ENCODE results near the gene TRIM9. TPM values are rescaled to one million over a fixed set of nuclear protein-coding genes. Genes with fewer than 3 reads are reported as not detected.

Gene TRIM9
- total and polyA plus RNA-seq, 2 experiments from 2014 or later: 4.4 to 6.2 TPM

DNA sequence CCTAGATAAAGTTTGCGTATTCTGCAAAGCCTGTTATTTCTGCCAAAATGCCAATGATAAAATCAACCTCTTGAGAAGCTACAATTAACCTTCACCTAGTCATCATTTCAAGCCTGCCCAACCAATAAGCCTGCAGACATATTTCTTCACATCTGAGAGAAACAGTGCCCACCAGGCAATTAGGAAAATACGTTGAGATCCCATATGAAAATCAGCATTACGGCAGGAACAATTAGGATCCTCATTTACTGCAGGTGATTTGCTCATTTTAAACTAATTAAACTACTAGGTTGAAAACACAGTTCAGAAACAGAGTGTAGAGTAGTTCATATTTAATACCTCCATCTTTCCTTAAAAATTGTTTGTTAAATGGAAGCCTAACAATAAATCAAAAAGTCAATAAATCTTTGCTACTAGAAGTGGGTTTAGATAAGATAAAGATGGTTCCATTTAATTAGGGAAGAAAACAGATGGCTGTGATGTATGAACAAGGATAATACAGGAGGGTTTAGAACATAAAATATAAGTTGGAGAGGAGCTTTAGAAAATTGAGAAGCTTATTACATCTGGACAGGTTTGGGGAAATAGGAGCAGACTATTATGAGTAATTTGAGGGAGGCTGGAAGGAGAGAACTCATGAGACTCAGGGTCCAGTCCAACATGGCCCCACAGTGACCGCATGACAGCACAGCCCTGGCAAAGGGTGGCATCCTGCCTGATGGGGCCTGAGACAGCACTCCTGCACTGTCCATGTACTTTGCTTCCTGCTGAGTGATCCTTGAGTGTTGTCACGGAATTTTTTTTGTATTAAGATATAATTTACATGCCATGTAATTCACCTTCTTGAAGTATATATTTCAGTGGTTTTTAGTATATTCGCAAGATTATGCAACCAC is 123.8 kb downstream of the TRIM9 start:
- Mint-ChIP-seq H3K9me3 (no peaks in the 10 kb centered on the region; the same call in 1 of the 3 replicates), H3K4me3 (no peak overlapping the region), H3K27me3 (ENCODE audit: insufficient read depth, low read depth, poor library complexity) (no peaks in the 10 kb centered on the region), H3K4me1 (peaks cover 3% of the 10 kb centered on the region; the same call in 1 of the 3 replicates), H3K27ac (no peak overlapping the region), H3K36me3 (ENCODE audit: low read depth) (no peaks in the 10 kb centered on the region)
- TF ChIP-seq STAT1 (IDR thresholded peaks at IDR 0.05; ENCODE audit: unreplicated experiment): no peak
- no peak for TF ChIP-seq EZH2phosphoT487 (IDR thresholded peaks at IDR 0.05; ENCODE audit: unreplicated experiment)
- TF ChIP-seq, protein P1, sequence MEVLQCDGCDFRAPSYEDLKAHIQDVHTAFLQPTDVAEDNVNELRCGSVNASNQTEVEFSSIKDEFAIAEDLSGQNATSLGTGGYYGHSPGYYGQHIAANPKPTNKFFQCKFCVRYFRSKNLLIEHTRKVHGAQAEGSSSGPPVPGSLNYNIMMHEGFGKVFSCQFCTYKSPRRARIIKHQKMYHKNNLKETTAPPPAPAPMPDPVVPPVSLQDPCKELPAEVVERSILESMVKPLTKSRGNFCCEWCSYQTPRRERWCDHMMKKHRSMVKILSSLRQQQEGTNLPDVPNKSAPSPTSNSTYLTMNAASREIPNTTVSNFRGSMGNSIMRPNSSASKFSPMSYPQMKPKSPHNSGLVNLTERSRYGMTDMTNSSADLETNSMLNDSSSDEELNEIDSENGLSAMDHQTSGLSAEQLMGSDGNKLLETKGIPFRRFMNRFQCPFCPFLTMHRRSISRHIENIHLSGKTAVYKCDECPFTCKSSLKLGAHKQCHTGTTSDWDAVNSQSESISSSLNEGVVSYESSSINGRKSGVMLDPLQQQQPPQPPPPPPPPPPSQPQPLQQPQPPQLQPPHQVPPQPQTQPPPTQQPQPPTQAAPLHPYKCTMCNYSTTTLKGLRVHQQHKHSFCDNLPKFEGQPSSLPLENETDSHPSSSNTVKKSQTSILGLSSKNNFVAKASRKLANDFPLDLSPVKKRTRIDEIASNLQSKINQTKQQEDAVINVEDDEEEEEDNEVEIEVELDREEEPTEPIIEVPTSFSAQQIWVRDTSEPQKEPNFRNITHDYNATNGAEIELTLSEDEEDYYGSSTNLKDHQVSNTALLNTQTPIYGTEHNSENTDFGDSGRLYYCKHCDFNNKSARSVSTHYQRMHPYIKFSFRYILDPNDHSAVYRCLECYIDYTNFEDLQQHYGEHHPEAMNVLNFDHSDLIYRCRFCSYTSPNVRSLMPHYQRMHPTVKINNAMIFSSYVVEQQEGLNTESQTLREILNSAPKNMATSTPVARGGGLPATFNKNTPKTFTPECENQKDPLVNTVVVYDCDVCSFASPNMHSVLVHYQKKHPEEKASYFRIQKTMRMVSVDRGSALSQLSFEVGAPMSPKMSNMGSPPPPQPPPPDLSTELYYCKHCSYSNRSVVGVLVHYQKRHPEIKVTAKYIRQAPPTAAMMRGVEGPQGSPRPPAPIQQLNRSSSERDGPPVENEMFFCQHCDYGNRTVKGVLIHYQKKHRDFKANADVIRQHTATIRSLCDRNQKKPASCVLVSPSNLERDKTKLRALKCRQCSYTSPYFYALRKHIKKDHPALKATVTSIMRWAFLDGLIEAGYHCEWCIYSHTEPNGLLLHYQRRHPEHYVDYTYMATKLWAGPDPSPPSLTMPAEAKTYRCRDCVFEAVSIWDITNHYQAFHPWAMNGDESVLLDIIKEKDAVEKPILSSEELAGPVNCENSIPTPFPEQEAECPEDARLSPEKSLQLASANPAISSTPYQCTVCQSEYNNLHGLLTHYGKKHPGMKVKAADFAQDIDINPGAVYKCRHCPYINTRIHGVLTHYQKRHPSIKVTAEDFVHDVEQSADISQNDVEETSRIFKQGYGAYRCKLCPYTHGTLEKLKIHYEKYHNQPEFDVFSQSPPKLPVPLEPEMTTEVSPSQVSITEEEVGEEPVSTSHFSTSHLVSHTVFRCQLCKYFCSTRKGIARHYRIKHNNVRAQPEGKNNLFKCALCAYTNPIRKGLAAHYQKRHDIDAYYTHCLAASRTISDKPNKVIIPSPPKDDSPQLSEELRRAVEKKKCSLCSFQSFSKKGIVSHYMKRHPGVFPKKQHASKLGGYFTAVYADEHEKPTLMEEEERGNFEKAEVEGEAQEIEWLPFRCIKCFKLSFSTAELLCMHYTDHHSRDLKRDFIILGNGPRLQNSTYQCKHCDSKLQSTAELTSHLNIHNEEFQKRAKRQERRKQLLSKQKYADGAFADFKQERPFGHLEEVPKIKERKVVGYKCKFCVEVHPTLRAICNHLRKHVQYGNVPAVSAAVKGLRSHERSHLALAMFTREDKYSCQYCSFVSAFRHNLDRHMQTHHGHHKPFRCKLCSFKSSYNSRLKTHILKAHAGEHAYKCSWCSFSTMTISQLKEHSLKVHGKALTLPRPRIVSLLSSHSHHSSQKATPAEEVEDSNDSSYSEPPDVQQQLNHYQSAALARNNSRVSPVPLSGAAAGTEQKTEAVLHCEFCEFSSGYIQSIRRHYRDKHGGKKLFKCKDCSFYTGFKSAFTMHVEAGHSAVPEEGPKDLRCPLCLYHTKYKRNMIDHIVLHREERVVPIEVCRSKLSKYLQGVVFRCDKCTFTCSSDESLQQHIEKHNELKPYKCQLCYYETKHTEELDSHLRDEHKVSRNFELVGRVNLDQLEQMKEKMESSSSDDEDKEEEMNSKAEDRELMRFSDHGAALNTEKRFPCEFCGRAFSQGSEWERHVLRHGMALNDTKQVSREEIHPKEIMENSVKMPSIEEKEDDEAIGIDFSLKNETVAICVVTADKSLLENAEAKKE (CRISPR knock-in tag; IDR thresholded peaks at IDR 0.05): no peak
- TF ChIP-seq, protein P2, sequence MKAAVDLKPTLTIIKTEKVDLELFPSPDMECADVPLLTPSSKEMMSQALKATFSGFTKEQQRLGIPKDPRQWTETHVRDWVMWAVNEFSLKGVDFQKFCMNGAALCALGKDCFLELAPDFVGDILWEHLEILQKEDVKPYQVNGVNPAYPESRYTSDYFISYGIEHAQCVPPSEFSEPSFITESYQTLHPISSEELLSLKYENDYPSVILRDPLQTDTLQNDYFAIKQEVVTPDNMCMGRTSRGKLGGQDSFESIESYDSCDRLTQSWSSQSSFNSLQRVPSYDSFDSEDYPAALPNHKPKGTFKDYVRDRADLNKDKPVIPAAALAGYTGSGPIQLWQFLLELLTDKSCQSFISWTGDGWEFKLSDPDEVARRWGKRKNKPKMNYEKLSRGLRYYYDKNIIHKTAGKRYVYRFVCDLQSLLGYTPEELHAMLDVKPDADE (IDR thresholded peaks at IDR 0.05): no peak
- no peak for TF ChIP-seq REST (IDR thresholded peaks at IDR 0.05; ENCODE audit: unreplicated experiment)
- TF ChIP-seq, protein P3, sequence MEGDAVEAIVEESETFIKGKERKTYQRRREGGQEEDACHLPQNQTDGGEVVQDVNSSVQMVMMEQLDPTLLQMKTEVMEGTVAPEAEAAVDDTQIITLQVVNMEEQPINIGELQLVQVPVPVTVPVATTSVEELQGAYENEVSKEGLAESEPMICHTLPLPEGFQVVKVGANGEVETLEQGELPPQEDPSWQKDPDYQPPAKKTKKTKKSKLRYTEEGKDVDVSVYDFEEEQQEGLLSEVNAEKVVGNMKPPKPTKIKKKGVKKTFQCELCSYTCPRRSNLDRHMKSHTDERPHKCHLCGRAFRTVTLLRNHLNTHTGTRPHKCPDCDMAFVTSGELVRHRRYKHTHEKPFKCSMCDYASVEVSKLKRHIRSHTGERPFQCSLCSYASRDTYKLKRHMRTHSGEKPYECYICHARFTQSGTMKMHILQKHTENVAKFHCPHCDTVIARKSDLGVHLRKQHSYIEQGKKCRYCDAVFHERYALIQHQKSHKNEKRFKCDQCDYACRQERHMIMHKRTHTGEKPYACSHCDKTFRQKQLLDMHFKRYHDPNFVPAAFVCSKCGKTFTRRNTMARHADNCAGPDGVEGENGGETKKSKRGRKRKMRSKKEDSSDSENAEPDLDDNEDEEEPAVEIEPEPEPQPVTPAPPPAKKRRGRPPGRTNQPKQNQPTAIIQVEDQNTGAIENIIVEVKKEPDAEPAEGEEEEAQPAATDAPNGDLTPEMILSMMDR (conservative IDR thresholded peaks at IDR 0.05; ENCODE audit: low read depth in 2 of 2): no peak
- no peak for TF ChIP-seq NANOG (IDR thresholded peaks at IDR 0.05; ENCODE audit: borderline replicate concordance)
- no peak for TF ChIP-seq ZNF114 (CRISPR knock-in tag; IDR thresholded peaks at IDR 0.05)
- TF ChIP-seq POLR2AphosphoS5 (IDR thresholded peaks at IDR 0.05; ENCODE audit: low read depth): no peak
- TF ChIP-seq CREB1 (CRISPR knock-in tag; IDR thresholded peaks at IDR 0.05; ENCODE audit: low read depth): no peak
- no peak for TF ChIP-seq ZNF331 (CRISPR knock-in tag; IDR thresholded peaks at IDR 0.05; ENCODE audit: low read depth)
- no peak for TF ChIP-seq JUNB (IDR thresholded peaks at IDR 0.05; ENCODE audit: unreplicated experiment)
- TF ChIP-seq EZH2 (IDR thresholded peaks at IDR 0.05; ENCODE audit: low read depth, unreplicated experiment): no peak
- Histone ChIP-seq H3F3A (replicated peaks; ENCODE audit: low read depth) (no peaks in the 10 kb centered on the region), H3K36me3 (ENCODE audit: insufficient read depth) (no peaks in the 10 kb centered on the region), H3K9me2 (ENCODE audit: insufficient read depth) (no peaks in the 10 kb centered on the region), H3K4me2 (no peak overlapping the region), H4K20me1 (replicated peaks; ENCODE audit: insufficient read depth) (no peaks in the 10 kb centered on the region), H2AFZ (no peak overlapping the region), H3K27ac (ENCODE audit: low read depth) (no peak overlapping the region), H3K4me3 (no peak overlapping the region), H3K27me3 (ENCODE audit: insufficient read depth) (no peaks in the 10 kb centered on the region), H3K79me2 (replicated peaks; ENCODE audit: insufficient read depth) (no peaks in the 10 kb centered on the region), H3K4me1 (ENCODE audit: insufficient read depth) (no peaks in the 10 kb centered on the region)
- no peak for ATAC-seq
- DNase-seq (ENCODE audit: low spot score): no peak
